Thyroid gland (tissue), 4 donors: ENCODE data around the gene KRT78. TPM values are rescaled to one million over a fixed set of nuclear protein-coding genes. Genes with fewer than 3 reads are reported as not detected.
"Not testable (repeated sequence)": the region's sequence is repeated elsewhere in the genome, so short reads cannot be mapped to it uniquely, and the experiment has no call there.

Experiments
- DNase-seq, 2 donors: peaks; one replicate each; pipeline ENCODE4 v3.0.0-alpha.2; 2019
- H3K27ac ChIP-seq, 3 donors: fragments of 200-600 bp; sonication (generic); 1 replicate in 2 of 3; 2 replicates in 1 of 3; pipeline ENCODE4 v1.5.1; 2016 to 2019; ENCODE audit warnings: mild to moderate bottlenecking in 1 of 3, moderate library complexity in 1 of 3
- H3K27me3 ChIP-seq: fragments of 200-600 bp; sonication (generic); one replicate; pipeline ENCODE4 v1.5.1; 2019
- H3K36me3 ChIP-seq, 2 donors: fragments of 200-600 bp; sonication (generic); one replicate each; pipeline ENCODE4 v1.5.1; 2016 to 2019
- H3K4me1 ChIP-seq, 2 donors: fragments of 200-600 bp; sonication (generic); one replicate each; pipeline ENCODE4 v1.5.1; 2017 to 2019
- H3K4me3 ChIP-seq, 3 donors: fragments of 200-600 bp; sonication (generic); replicated peaks in 1 of 3; 1 replicate in 2 of 3; 2 replicates in 1 of 3; pipeline ENCODE4 v1.5.1; 2016; ENCODE audit warnings: mild to moderate bottlenecking in 1 of 3
- H3K9me3 ChIP-seq: fragments of 200-600 bp; sonication (generic); one replicate; pipeline ENCODE4 v1.5.1; 2017
- CTCF ChIP-seq, 6 experiments: fragments of 200-600 bp in 3 of 6; fragments of 450-650 bp in 3 of 6; sonication (generic) in 3 of 6; IDR thresholded peaks; one replicate each; pipeline ENCODE4 v1.5.1; 2016 to 2019; ENCODE audit warnings: antibody characterized with exemption in 6 of 6, mild to moderate bottlenecking in 2 of 6, inconsistent platforms in 1 of 6, moderate library complexity in 1 of 6
- POLR2A ChIP-seq, 2 donors: fragments of 450-650 bp; IDR thresholded peaks; one replicate each; pipeline ENCODE4 v1.6.1; 2017; ENCODE audit warnings: antibody characterized with exemption in 2 of 2, mild to moderate bottlenecking in 2 of 2, moderate library complexity in 1 of 2
- WGBS, 2 donors: methylation state at CpG; one replicate each; pipeline ENCODE4 v1.1.5; 2017; 5-methylcytosine and 5-hydroxymethylcytosine counted together
- intact Hi-C: fragments of 100-400 bp; cut with DNase I; formaldehyde crosslinking; loops from one replicate; pipeline ENCODE4 v1.15.1; 2023
- total RNA-seq, 4 donors: library from RNA; depleted of rRNA; stranded (reverse); fragments of >200 nt; gene quantifications; one replicate each; pipeline ENCODE4 v1.2.3, GENCODE V29; 2016

KRT78 gene
- total RNA-seq, 4 donors from 2014 or later: 0.40 TPM; not detected in 3

GRCh38 chr12:52892207-52892852, 43.5 kb upstream of the KRT78 start:
- no peak overlapping the region for H3K4me3 ChIP-seq
- no peaks in the 10 kb centered on the region for H3K27me3 ChIP-seq
- no peak overlapping the region for H3K27ac ChIP-seq
- TF ChIP-seq POLR2A (IDR thresholded peaks at IDR 0.05): no peak
- no peak for TF ChIP-seq CTCF (IDR thresholded peaks at IDR 0.05)
- intact Hi-C loops: no loop called here
- H3K36me3 ChIP-seq: peaks cover 2 to 7% of the 10 kb centered on the region in 2 donors
- H3K4me1 ChIP-seq: peaks cover 17 to 23% of the 10 kb centered on the region in 2 donors
- 91 to 93% methylated on average over 6 to 7 of the region's 7 CpGs for WGBS, 2 donors
- no peak for DNase-seq
- H3K9me3 ChIP-seq: no peaks in the 10 kb centered on the region

GRCh38 chr12:52891044-52891443, 42.2 kb upstream of the KRT78 start:
- no peak overlapping the region for H3K27ac ChIP-seq
- TF ChIP-seq POLR2A (IDR thresholded peaks at IDR 0.05) (no peak), CTCF (IDR thresholded peaks at IDR 0.05) (no peak)
- intact Hi-C loops: no loop called here
- no peak overlapping the region for H3K4me3 ChIP-seq
- H3K9me3 ChIP-seq: no peaks in the 10 kb centered on the region
- H3K36me3 ChIP-seq: no peaks in the 10 kb centered on the region
- WGBS, 2 donors: 71 to 89% methylated on average over 2 of the region's 2 CpGs
- no peaks in the 10 kb centered on the region for H3K27me3 ChIP-seq
- no peak for DNase-seq
- peaks cover 10 to 11% of the 10 kb centered on the region in 2 donors for H3K4me1 ChIP-seq

- TF ChIP-seq POLR2A (IDR thresholded peaks at IDR 0.05) (no peak), CTCF (IDR thresholded peaks at IDR 0.05) (no peak)
- Histone ChIP-seq H3K27me3 (no peaks in the 10 kb centered on the region), H3K4me1 (peaks cover 4 to 5% of the 10 kb centered on the region in 2 donors), H3K27ac (no peak overlapping the region), H3K9me3 (no peaks in the 10 kb centered on the region), H3K36me3 (no peaks in the 10 kb centered on the region), H3K4me3 (no peak overlapping the region)
- DNase-seq: no peak
- WGBS, 2 donors: 90 to 91% methylated on average over 3 of the region's 3 CpGs
- intact Hi-C loops: no loop called here
Observed at GRCh38 chr12:52890417-52890816, 41.6 kb upstream of the KRT78 start.

- H3K27ac ChIP-seq: no peak overlapping the region
- DNase-seq: peak; percentile 81 to 84
- peaks cover 6% of the 10 kb centered on the region in 2 donors for H3K4me1 ChIP-seq
- H3K4me3 ChIP-seq: no peak overlapping the region
- H3K36me3 ChIP-seq: no peaks in the 10 kb centered on the region
- H3K9me3 ChIP-seq: no peaks in the 10 kb centered on the region
- no peaks in the 10 kb centered on the region for H3K27me3 ChIP-seq
- TF ChIP-seq CTCF (IDR thresholded peaks at IDR 0.05) (peak; percentile 87 to 97 (median 94)), POLR2A (IDR thresholded peaks at IDR 0.05) (no peak)
- intact Hi-C loops: loop anchor here (2.0 kb wide), 1 partner anchor 96 kb away; no protein-coding TSS in a partner anchor
- 27 to 32% methylated on average over 12 to 13 of the region's 13 CpGs for WGBS, 2 donors
Observed at GRCh38 chr12:52884526-52885293, 35.9 kb upstream of the KRT78 start.

- peak overlapping the region; percentile 32 to 50 (median 48) for H3K27ac ChIP-seq
- peak; percentile 82 to 83 for DNase-seq
- H3K36me3 ChIP-seq, H3K9me3 ChIP-seq, H3K27me3 ChIP-seq, H3K4me3 ChIP-seq, intact Hi-C loops: not testable (repeated sequence)
- 32 to 51% methylated on average over 7 to 8 of the region's 8 CpGs for WGBS, 2 donors
- peaks cover 17 to 38% of the 10 kb centered on the region in 2 donors for H3K4me1 ChIP-seq
Observed at GRCh38 chr12:52880499-52880898, 31.7 kb upstream of the KRT78 start.
